RWPE2 (cell line): ENCODE measurements around the gene TRIM47.

Experiments
- ATAC-seq: fragments of 200-7000 bp; cut with Tn5 transposase; 3 replicates; pipeline ENCODE4 v1.9.1; 2021; ENCODE audit warnings: low read depth
- DNase-seq: peaks from one replicate; pipeline ENCODE4 v3.0.0-alpha.2; 2020; ENCODE audit warnings: low spot score
- H3K27ac ChIP-seq: fragments of 450-650 bp; 2 replicates; pipeline ENCODE4 v1.5.1; 2017; ENCODE audit warnings: mild to moderate bottlenecking; ENCODE audit not compliant: poor library complexity, severe bottlenecking
- H3K27me3 ChIP-seq: fragments of 250-450 bp; sonication (Bioruptor Pico); 2 replicates; pipeline ENCODE4 v1.5.1; 2021; ENCODE audit warnings: mild to moderate bottlenecking, moderate library complexity; ENCODE audit not compliant: insufficient read depth, poor library complexity, severe bottlenecking
- H3K36me3 ChIP-seq: fragments of 250-450 bp; sonication (Bioruptor Pico); 2 replicates; pipeline ENCODE4 v1.5.1; 2020; ENCODE audit warnings: low read depth, mild to moderate bottlenecking, moderate library complexity
- H3K4me1 ChIP-seq: fragments of 250-450 bp; sonication (Bioruptor Pico); 2 replicates; pipeline ENCODE4 v1.5.1; 2021; ENCODE audit warnings: mild to moderate bottlenecking, moderate library complexity; ENCODE audit not compliant: insufficient read depth, poor library complexity, severe bottlenecking
- H3K4me3 ChIP-seq: fragments of 250-450 bp; sonication (Bioruptor Pico); 2 replicates; pipeline ENCODE4 v1.5.1; 2021; ENCODE audit warnings: mild to moderate bottlenecking, moderate library complexity; ENCODE audit not compliant: severe bottlenecking
- H3K9me3 ChIP-seq: fragments of 250-450 bp; sonication (Bioruptor Pico); 2 replicates; pipeline ENCODE4 v1.5.1; 2021; ENCODE audit warnings: mild to moderate bottlenecking, moderate library complexity; ENCODE audit not compliant: severe bottlenecking
- CTCF ChIP-seq: fragments of 450-650 bp; IDR thresholded peaks from one replicate; pipeline ENCODE4 v1.5.1; 2017; ENCODE audit warnings: mild to moderate bottlenecking, moderate library complexity; ENCODE audit not compliant: poor library complexity, severe bottlenecking

Gene TRIM47

GRCh38 chr17:75848523-75849278, 29.7 kb downstream of the TRIM47 start:
- no peak overlapping the region for H3K4me3 ChIP-seq

GRCh38 chr17:75847614-75848522, 30.5 kb downstream of the TRIM47 start:
- Histone ChIP-seq H3K27ac (no peak overlapping the region), H3K36me3 (peaks cover 73% of the 10 kb centered on the region), H3K9me3 (no peaks in the 10 kb centered on the region), H3K27me3 (no peaks in the 10 kb centered on the region), H3K4me3 (no peak overlapping the region), H3K4me1 (peaks cover 18% of the 10 kb centered on the region)
- DNase-seq: no peak
- no peak for ATAC-seq
- TF ChIP-seq CTCF: no peak

More at GRCh38 chr17:75848523-75849278, 29.7 kb downstream of the TRIM47 start:
- Histone ChIP-seq H3K9me3 (no peaks in the 10 kb centered on the region), H3K27me3 (no peaks in the 10 kb centered on the region), H3K4me1 (peaks cover 25% of the 10 kb centered on the region), H3K27ac (no peak overlapping the region), H3K36me3 (peaks cover 78% of the 10 kb centered on the region)
- DNase-seq (peak; percentile 79), ATAC-seq (0 out of 3 replicates have a peak, but pooled peaks have one; percentile 16)
- peak; percentile 80 for TF ChIP-seq CTCF

GRCh38 chr17:75846692-75847613, 31.4 kb downstream of the TRIM47 start:
- Histone ChIP-seq H3K36me3 (peaks cover 63% of the 10 kb centered on the region), H3K27ac (peak overlapping the region; percentile 73), H3K4me3 (no peak overlapping the region), H3K27me3 (no peaks in the 10 kb centered on the region), H3K9me3 (no peaks in the 10 kb centered on the region), H3K4me1 (peaks cover 18% of the 10 kb centered on the region)
- no peak for TF ChIP-seq CTCF
- no peak for DNase-seq
- no peak for ATAC-seq

- peak overlapping the region; percentile 73 for H3K27ac ChIP-seq
- no peaks in the 10 kb centered on the region for H3K9me3 ChIP-seq
- ATAC-seq (peak; percentile 10; the same call in 1 of the 3 replicates), DNase-seq (no peak)
- peaks cover 55% of the 10 kb centered on the region for H3K36me3 ChIP-seq
- no peak overlapping the region for H3K4me3 ChIP-seq
- H3K4me1 ChIP-seq: peaks cover 18% of the 10 kb centered on the region
- TF ChIP-seq CTCF: no peak
- H3K27me3 ChIP-seq: no peaks in the 10 kb centered on the region
Measured at GRCh38 chr17:75845933-75846691, 32.3 kb downstream of the TRIM47 start.
